Stimulated activated CD4-positive, alpha-beta T cell treated with anti-CD3 and anti-CD28 coated beads, Interleukin-2, amount 100 ng/mL, for 24 hours (primary cell): ENCODE results near the gene BCAT1.
"Not testable (repeated sequence)": the region's sequence is repeated elsewhere in the genome, so short reads cannot be mapped to it uniquely, and the experiment has no call there.

Experiments used
- DNase-seq, 2 donors: peaks; one replicate each; pipeline ENCODE4 v3.0.0-alpha.2; 2020

BCAT1 gene

GRCh38 chr12:24955853-24956252 lies 7.0 kb upstream of the BCAT1 start:
- DNase-seq, result no peak

- DNase-seq, result no peak
Measured at GRCh38 chr12:24955389-24955788, 6.5 kb upstream of the BCAT1 start.

- no peak for DNase-seq
Measured at GRCh38 chr12:24954261-24954660, 5.4 kb upstream of the BCAT1 start.

DNA sequence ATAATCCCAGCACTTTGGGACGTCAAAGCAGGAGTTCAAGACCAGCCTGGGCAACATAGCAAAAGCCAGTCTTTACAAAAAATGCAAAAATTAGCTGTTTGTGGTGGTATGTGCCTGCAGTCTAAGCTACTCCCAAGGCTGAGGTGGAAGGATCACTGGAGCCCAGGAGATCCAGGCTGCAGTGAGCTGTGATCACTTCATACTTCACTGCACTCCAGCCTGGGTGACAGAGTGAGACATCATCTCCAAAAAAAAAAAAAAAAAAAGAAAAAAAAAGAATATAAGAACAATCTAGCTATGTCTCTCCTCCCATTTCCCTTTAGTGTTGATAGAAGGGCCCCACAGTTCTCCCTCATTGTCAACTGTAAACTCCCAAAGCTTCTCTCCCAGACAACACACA lies 3.5 kb upstream of the BCAT1 start:
- no peak for DNase-seq

DNA sequence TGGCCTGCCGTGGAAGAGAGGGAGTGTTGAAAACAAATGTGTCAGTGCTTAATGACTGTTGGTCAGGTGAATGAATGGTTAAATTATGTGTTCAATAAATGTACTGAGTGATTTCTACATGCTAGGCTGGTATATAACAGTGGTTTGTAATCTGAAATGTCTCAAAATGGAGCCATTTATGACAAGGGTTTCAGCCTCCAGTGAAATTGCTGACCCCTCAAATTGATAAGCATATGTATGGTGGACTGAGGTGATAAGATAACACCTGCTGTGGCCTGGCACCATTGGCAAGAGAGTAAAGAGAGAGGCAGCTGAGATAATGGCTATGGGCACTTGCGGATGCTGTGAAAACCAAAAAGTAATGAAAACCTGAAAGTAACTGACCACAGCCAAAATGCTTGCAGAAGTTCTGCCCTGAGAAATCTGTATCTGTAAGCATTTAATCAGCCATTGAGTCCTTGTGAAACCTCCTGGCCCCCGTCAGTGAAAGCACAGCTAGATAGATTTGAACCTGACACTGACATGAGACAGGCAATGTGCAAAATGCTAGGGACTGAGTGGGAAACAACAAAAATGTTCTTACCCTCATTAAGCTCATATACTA lies 1.4 kb upstream of the BCAT1 start:
- no peak for DNase-seq

GRCh38 chr12:24948420-24948756 lies 513 bp downstream of the BCAT1 start:
- peak; percentile 39 to 46 for DNase-seq

- DNase-seq, result no peak
Measured at GRCh38 chr12:24947541-24948419, 1.1 kb downstream of the BCAT1 start.

DNA sequence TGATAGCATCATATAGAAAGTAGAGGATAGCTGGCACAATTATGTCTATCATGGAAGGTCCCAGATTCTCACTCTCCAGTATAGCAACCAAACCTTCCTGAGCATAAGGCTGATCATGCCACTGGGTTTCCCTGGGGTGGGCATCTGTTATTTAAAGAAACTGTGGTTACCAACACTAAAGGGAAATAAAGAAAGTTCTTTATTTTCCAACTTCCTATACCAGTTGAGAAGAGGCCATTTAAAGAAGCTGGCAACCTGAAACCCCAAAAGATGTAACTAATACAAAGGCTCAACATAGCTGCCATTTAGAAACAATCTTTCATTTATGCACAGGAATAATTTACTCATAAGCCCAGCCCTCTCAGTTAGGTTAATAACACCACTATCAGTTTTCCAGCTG lies 3.1 kb downstream of the BCAT1 start:
- no peak for DNase-seq

DNA sequence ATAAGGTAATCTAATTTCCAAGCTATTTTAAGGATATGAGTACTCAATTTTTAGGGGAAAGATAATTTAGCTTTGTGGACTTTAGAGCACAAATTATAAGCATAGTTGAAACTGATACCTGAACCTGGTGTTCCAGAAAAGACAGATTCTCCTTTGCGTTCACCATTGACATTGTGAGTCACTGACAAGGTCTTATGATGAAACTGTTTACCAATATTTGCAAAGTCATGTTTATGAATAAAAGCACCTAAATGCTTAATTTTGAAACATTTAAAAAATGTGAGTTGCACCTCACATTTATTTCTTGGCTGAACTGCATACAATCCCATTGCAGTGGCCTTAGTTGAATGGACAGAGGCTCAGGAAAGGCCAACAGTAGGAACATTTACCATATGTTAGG lies 3.9 kb downstream of the BCAT1 start:
- DNase-seq, result no peak

DNA sequence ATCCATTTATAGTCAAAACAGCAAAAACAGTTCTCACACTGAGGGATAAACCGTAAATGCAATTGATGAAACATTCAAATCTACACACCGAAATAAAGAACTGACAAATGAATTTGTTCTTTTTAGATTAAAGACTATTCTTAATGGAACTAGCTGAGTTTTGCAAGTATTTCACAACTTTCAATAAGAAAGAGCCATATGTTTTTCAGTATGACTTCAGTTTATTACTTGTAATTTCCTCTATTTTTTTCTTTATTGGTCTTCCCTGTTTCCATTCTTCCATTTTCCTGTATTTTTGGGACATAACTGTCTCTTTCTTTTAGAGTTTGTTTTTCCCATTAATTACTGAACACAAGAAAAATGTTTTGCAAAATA lies 4.3 kb downstream of the BCAT1 start:
- no peak for DNase-seq

- no peak for DNase-seq
Measured at GRCh38 chr12:24943947-24944600, 4.8 kb downstream of the BCAT1 start.

DNA sequence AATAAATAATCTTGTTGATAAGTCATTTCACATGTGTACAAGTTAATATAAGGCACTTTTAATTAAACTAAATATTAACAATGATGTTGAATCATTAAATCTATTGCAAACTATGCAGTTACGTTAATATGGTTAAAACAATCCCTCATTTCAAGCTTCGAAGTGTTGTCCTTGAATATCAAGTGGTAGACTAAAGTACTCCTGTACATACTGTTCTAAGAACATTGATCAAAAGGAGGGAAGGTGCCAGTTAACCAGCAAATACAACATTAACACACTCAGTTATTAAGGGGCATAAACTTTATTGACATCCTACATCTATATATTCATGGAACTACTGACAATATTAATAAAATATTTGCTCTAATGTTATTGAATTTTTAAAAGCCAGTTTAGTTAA lies 8.7 kb downstream of the BCAT1 start:
- DNase-seq, result no peak

- DNase-seq, result not testable (repeated sequence)
Measured at GRCh38 chr12:24939551-24939950, 9.3 kb downstream of the BCAT1 start.

DNA sequence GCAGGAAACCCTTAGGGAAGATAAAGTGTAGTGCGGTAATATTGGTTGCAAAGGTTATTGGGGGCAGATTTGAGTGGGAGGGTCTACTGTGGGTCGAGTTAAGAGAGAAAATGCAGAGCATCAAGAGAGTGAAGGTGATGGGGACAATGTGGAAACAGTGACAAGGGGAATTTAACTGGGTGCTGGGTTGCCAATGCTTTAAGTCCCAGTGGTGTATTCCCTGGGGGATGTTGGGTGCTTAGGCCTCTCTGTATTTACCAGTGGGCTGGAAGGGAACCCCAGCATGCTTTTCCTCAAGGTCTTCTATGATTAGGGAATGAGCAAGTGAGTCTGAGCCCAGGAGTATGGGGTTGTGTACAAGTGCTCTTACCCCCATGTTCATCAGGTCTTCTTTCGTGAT lies 10.6 kb downstream of the BCAT1 start:
- no peak for DNase-seq

DNA sequence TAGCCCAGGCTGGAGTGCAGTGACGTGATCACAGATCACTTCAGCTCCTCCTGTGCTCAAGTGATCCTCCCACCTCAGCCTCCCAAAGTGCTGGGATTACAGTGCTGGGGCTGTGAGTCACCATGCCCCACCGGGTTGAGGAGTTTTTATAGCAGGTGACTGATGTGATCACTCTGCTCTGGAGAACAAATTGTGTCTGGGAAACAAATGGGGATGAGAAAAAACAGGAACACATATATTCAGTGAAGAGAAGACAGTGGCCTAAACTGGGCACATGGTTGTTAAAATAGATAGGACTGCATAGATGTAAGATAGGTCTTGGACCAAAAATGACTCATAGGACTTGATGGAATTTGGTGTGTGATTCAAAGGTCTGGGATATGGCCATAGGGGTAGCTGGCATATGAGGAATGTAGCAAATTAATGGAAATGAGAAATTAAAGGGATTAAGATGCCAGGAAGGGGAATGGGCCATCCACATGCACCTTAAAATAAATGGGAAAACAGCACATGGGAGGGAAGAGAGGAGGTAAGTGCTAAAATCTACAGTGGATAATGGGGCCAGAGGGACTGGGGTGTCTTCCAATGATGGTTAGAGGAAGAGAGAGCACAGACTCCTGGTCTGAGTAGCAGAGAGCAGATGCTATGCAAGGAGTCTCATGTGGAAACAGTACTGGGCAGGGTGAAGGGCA lies 11.2 kb downstream of the BCAT1 start:
- DNase-seq, result no peak

DNA sequence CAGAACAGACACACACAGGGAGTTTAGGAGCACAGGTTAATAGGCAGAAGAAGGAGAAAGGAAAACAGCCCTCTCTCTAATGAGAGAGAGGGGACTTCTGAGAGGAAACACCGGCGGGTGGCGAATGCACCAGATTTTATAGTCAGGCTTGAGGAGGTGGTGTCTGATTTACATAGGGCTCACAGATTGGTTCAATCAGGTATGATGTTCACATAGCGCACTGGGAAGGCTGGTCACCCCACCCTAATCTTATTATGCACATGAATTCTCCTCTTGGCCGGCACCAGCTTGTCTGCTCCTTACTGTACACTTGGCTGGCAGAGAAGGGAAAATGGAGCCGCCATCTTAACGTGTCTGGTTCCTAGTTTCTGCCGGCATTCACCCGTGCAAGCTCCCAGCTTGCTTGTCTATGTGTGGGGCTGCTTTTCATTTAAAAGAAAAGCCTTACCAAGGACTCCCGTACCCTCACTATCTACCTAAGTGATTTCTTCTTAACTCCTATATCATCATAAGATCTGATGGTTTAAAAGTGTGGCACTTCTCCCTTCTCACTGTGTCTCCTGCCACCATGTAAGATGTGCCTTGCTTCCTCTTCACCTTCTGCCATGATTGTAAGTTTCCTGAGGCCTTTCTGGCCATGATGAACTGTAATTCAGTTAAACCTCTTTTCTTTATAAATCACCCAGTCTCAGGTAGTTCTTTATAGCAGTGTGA lies 15.1 kb downstream of the BCAT1 start:
- no peak for DNase-seq

GRCh38 chr12:24931666-24932405 lies 17.1 kb downstream of the BCAT1 start:
- DNase-seq, result no peak

DNA sequence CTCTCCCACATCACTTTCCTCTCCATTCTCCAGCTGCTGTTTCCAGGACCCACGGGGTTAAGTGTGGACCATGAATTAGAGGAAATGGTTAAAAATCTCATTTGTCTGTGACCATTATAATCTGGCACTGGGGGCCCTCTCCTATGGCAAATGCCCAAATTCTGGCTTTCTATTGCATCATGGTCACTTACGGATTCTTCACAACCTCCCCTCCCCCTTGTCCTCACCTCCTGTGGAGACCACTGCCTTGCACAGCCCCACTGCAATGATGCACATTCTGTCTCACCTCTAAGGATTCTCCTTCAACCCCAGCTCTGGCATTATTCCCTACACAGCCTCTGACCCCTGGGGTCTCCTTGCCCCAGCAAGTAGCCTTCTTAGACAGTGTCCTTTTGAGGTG lies 18.9 kb downstream of the BCAT1 start:
- no peak for DNase-seq

DNA sequence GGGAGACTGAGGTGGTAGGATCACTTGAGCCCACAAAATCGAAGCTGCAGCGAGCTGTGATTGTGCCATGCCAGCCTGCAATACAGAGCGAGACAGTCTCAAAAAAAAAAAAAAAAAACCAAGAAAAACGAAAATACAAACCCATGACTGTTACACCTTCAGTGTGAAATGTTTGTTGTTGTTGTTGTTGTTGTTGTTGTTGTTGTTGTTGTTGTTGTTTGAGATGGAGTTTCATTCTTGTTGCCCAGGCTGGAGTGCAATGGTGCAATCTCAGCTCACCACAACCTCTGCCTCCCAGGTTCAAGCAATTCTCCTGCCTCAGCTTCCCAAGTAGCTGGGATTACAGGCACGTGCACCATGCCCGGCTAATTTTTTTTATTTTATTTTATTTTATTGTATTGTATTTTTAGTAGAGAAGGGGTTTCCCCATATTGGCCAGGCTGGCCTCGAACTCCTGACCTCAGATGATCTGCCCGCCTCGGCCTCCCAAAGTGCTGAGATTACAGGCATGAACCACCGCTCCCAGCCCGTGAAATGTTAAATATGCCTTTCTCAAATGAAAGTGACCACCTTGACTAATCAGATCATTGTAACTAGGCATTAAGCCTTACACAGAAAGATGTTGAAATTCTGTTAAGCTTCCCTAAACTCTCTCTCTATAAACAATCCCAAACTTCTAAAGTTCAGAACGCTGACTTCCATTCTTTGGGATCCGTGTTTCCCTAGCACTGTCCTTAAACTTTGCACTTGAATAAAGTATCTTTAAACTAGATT lies 20.2 kb downstream of the BCAT1 start:
- not testable (repeated sequence) for DNase-seq

DNA sequence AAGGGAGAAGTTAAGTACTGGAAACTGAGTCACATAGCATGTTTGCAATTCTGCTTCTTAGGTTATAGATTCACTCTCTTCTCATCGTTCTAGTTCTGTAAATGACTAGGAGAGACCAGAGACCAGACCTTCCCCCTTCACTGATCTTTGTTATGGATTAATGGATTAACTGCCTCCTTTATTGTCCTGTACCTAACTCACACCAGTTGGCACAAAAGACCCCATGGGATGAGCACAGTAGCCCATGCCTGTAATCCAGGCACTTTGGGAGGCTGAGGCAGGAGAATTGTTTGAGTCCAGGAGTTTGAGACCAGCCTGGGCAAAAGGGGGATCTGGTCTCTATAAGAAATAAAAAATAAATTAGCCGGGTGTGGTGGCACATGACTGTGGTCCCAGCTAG lies 20.8 kb downstream of the BCAT1 start:
- no peak for DNase-seq

DNA sequence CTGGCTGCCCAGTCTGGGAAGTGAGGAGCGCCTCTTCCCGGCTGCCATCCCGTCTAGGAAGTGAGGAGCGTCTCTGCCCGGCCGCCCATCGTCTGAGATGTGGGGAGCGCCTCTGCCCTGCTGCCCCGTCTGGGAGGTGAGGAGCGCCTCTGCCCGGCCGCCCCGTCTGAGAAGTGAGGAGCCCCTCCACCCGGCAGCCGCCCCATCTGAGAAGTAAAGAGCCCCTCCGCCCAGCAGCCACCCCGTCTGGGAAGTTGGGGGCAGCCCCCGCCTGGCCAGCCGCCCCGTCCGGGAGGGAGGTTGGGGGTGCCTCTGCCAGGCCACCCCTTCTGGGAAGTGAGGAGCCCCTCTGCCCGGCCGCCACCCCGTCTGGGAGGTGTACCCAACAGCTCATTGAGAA lies 22.8 kb downstream of the BCAT1 start:
- not testable (repeated sequence) for DNase-seq
